HepG2 (cell line): ENCODE data around the gene SHFL. TPM values are rescaled to one million over a fixed set of nuclear protein-coding genes. Genes with fewer than 3 reads are reported as not detected.

Experiments used
- FOXO4 ChIP-seq: sonication (generic); formaldehyde crosslinking; conservative IDR thresholded peaks from 2 replicates; pipeline ENCODE4 v1.8.1; 2023; ENCODE audit warnings: missing genetic modification reagents
- ISL2 ChIP-seq: sonication (generic); formaldehyde crosslinking; IDR thresholded peaks from 2 replicates; pipeline ENCODE4 v1.5.0; 2020; ENCODE audit warnings: missing genetic modification reagents
- JDP2 ChIP-seq: sonication (generic); formaldehyde crosslinking; IDR thresholded peaks from 2 replicates; pipeline ENCODE4 v1.8.1; 2022; ENCODE audit warnings: missing genetic modification reagents, borderline replicate concordance
- MBNL3 ChIP-seq: fragments of 250-450 bp; sonication (Bioruptor Pico); conservative IDR thresholded peaks from 2 replicates; pipeline ENCODE4 v1.8.0; 2022; ENCODE audit warnings: mild to moderate bottlenecking, inconsistent platforms
- MTERF4 ChIP-seq: sonication (generic); formaldehyde crosslinking; IDR thresholded peaks from 2 replicates; pipeline ENCODE4 v1.8.0; 2023; ENCODE audit warnings: mild to moderate bottlenecking, missing genetic modification reagents
- MZF1 ChIP-seq: sonication (generic); formaldehyde crosslinking; IDR thresholded peaks from 2 replicates; pipeline ENCODE4 v1.8.1; 2023; ENCODE audit warnings: mild to moderate bottlenecking, missing genetic modification reagents, borderline replicate concordance
- PBX2 ChIP-seq: IDR thresholded peaks from 2 replicates; pipeline ENCODE4 v1.6.1; 2016; ENCODE audit warnings: control low read depth
- RBAK ChIP-seq: sonication (generic); formaldehyde crosslinking; IDR thresholded peaks from 2 replicates; pipeline ENCODE4 v1.5.1; 2020; ENCODE audit warnings: mild to moderate bottlenecking, missing genetic modification reagents
- REPIN1 ChIP-seq: sonication (generic); formaldehyde crosslinking; IDR thresholded peaks from 2 replicates; pipeline ENCODE4 v1.8.0; 2022; ENCODE audit warnings: missing genetic modification reagents, low read depth, mild to moderate bottlenecking, borderline replicate concordance
- RFXAP ChIP-seq: sonication (generic); formaldehyde crosslinking; IDR thresholded peaks from 2 replicates; pipeline ENCODE4 v1.4.0; 2020; ENCODE audit warnings: missing genetic modification reagents, borderline replicate concordance
- SNAI1 ChIP-seq: sonication (generic); formaldehyde crosslinking; IDR thresholded peaks from 2 replicates; pipeline ENCODE4 v1.5.0; 2020; ENCODE audit warnings: mild to moderate bottlenecking, missing genetic modification reagents, borderline replicate concordance
- ZBTB3 ChIP-seq: sonication (generic); formaldehyde crosslinking; IDR thresholded peaks from 2 replicates; pipeline ENCODE4 v1.4.0; 2020; ENCODE audit warnings: low read depth, mild to moderate bottlenecking, moderate library complexity, missing genetic modification reagents, borderline replicate concordance
- ZBTB8A ChIP-seq: sonication (generic); formaldehyde crosslinking; IDR thresholded peaks from 2 replicates; pipeline ENCODE4 v1.4.0; 2020; ENCODE audit warnings: mild to moderate bottlenecking, low read depth, missing genetic modification reagents, borderline replicate concordance
- ZFP36 ChIP-seq: fragments of 150-350 bp; IDR thresholded peaks from 2 replicates; pipeline ENCODE4 v1.6.1; 2018; ENCODE audit warnings: borderline replicate concordance, low read length, low read depth; ENCODE audit not compliant: partially characterized antibody
- ZMAT5 ChIP-seq: sonication (generic); formaldehyde crosslinking; IDR thresholded peaks from 2 replicates; pipeline ENCODE4 v1.5.0; 2020; ENCODE audit warnings: mild to moderate bottlenecking, low read depth, missing genetic modification reagents, borderline replicate concordance
- ZNF317 ChIP-seq: sonication (generic); formaldehyde crosslinking; IDR thresholded peaks from 2 replicates; pipeline ENCODE4 v1.5.0; 2020; ENCODE audit warnings: mild to moderate bottlenecking, missing genetic modification reagents
- ZNF496 ChIP-seq: sonication (generic); formaldehyde crosslinking; IDR thresholded peaks from 2 replicates; pipeline ENCODE4 v1.8.1; 2023; ENCODE audit warnings: mild to moderate bottlenecking, moderate library complexity, missing genetic modification reagents; ENCODE audit not compliant: insufficient replicate concordance
- ZNF510 ChIP-seq: sonication (generic); formaldehyde crosslinking; IDR thresholded peaks from 2 replicates; pipeline ENCODE4 v1.4.0; 2020; ENCODE audit warnings: low read depth, mild to moderate bottlenecking, missing genetic modification reagents
- ZNF629 ChIP-seq: sonication (generic); formaldehyde crosslinking; conservative IDR thresholded peaks from 2 replicates; pipeline ENCODE4 v1.5.0; 2020; ENCODE audit warnings: missing genetic modification reagents
- ZNF746 ChIP-seq: sonication (generic); formaldehyde crosslinking; IDR thresholded peaks from 2 replicates; pipeline ENCODE4 v1.8.0; 2022; ENCODE audit warnings: mild to moderate bottlenecking, missing genetic modification reagents
- ZNF83 ChIP-seq: sonication (generic); formaldehyde crosslinking; IDR thresholded peaks from 2 replicates; pipeline ENCODE4 v1.4.0; 2020; ENCODE audit warnings: missing genetic modification reagents, mild to moderate bottlenecking, borderline replicate concordance
- ZNF883 ChIP-seq: sonication (generic); formaldehyde crosslinking; IDR thresholded peaks from 2 replicates; pipeline ENCODE4 v1.5.1; 2020; ENCODE audit warnings: mild to moderate bottlenecking, missing genetic modification reagents; ENCODE audit errors: not compliant biosample characterization
- polyA plus RNA-seq, 8 experiments: library from polyadenylated mRNA; depleted of rRNA in 3 of 8; stranded (reverse) in 7 of 8; unstranded in 1 of 8; fragments of >200 nt; fragmentation: Illumina TruSeq in 4 of 8; extraction: Trizol in 4 of 8; gene quantifications; 2 replicates each; pipeline versions ENCODE4 v1.2.1 to v1.2.3, GENCODE V29; 2011 to 2016; ENCODE audit warnings: low read depth in 4 of 8, missing spikeins in 1 of 8, mixed read lengths in 1 of 8; ENCODE audit not compliant: insufficient read depth in 1 of 8
- total RNA-seq, 5 experiments: library from RNA; depleted of rRNA; stranded (reverse); fragments of >200 nt; fragmentation: Illumina TruSeq; extraction: Trizol; gene quantifications; 2 replicates each; pipeline ENCODE4 v1.2.3, GENCODE V29; 2016; ENCODE audit warnings: low read depth in 1 of 5
- TF ChIP-seq, protein P1 (sequence below): sonication (generic); formaldehyde crosslinking; IDR thresholded peaks from 2 replicates; pipeline ENCODE4 v1.5.1; 2020; ENCODE audit warnings: missing genetic modification reagents, mild to moderate bottlenecking, borderline replicate concordance

The SHFL gene
- total and polyA plus RNA-seq, 2 of the 13 experiments (the other 11 are each of a cell fraction or from before 2014, with no cell fraction given) = 12.3 to 36.4 TPM

- TF ChIP-seq ZFP36 = no peak
- TF ChIP-seq ZBTB8A (CRISPR knock-in tag) = no peak
- no peak for TF ChIP-seq ZNF317 (CRISPR knock-in tag)
- no peak for TF ChIP-seq ZBTB3
- TF ChIP-seq, protein P1, sequence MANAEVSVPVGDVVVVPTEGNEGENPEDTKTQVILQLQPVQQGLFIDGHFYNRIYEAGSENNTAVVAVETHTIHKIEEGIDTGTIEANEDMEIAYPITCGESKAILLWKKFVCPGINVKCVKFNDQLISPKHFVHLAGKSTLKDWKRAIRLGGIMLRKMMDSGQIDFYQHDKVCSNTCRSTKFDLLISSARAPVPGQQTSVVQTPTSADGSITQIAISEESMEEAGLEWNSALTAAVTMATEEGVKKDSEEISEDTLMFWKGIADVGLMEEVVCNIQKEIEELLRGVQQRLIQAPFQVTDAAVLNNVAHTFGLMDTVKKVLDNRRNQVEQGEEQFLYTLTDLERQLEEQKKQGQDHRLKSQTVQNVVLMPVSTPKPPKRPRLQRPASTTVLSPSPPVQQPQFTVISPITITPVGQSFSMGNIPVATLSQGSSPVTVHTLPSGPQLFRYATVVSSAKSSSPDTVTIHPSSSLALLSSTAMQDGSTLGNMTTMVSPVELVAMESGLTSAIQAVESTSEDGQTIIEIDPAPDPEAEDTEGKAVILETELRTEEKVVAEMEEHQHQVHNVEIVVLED (CRISPR knock-in tag) = peak; percentile 53; the same call in 1 of the 2 replicates
- no peak for TF ChIP-seq ZNF496 (CRISPR knock-in tag)
- 0 out of 2 replicates have a peak, but pooled peaks have one; percentile 17 for TF ChIP-seq REPIN1 (CRISPR knock-in tag)
- TF ChIP-seq MZF1 = peak; percentile 43; the same call in 1 of the 2 replicates
- no peak for TF ChIP-seq MBNL3 (CRISPR knock-in tag)
- no peak for TF ChIP-seq ZNF746 (CRISPR knock-in tag)
- TF ChIP-seq SNAI1 (CRISPR knock-in tag) = peak; percentile 56; the same call in 1 of the 2 replicates
- TF ChIP-seq JDP2 = no peak
- no peak for TF ChIP-seq PBX2 (CRISPR knock-in tag)
- no peak for TF ChIP-seq ZMAT5 (CRISPR knock-in tag)
- no peak for TF ChIP-seq FOXO4
- TF ChIP-seq ZNF510 = no peak
- TF ChIP-seq ISL2 (CRISPR knock-in tag) = no peak
- TF ChIP-seq ZNF83 = no peak
- no peak; the same call in 1 of the 2 replicates for TF ChIP-seq RFXAP (CRISPR knock-in tag)
- no peak for TF ChIP-seq RBAK
- TF ChIP-seq MTERF4 (CRISPR knock-in tag) = 0 out of 2 replicates have a peak, but pooled peaks have one; percentile 29
- TF ChIP-seq ZNF883 = peak; percentile 58
- TF ChIP-seq ZNF629 (CRISPR knock-in tag) = peak; percentile 99
Observed at GRCh38 chr19:10085641-10086590, at the start of gene SHFL (continued).
